Measurements from ENCODE around the gene CCDC88C.

The CCDC88C gene

GRCh38 chr14:91424813-91425530 is 7.4 kb upstream of the CCDC88C start:
- in situ Hi-C loops (cut with HindIII; ENCODE audit: low sequenced_read_pairs), result loop anchor here (5.0 kb wide), 1 partner anchor 78 kb away; no protein-coding TSS in a partner anchor
- no peak for DNase-seq (ENCODE audit: low read depth)
- TF ChIP-seq CTCF (IDR thresholded peaks at IDR 0.05; ENCODE audit: low read depth, low read length, missing control alignments), result no peak
- no peak overlapping the region for H3K4me3 ChIP-seq (ENCODE audit: low read depth, low read length)

GRCh38 chr14:91420686-91421085 is 3.1 kb upstream of the CCDC88C start:
- no peak for TF ChIP-seq CTCF (IDR thresholded peaks at IDR 0.05; ENCODE audit: low read depth, low read length, missing control alignments)
- in situ Hi-C loops (cut with HindIII; ENCODE audit: low sequenced_read_pairs), result loop anchor here (5.0 kb wide), 1 partner anchor 73 kb away; no protein-coding TSS in a partner anchor
- no peak overlapping the region for H3K4me3 ChIP-seq (ENCODE audit: low read depth, low read length)
- no peak for DNase-seq (ENCODE audit: low read depth)

- in situ Hi-C loops (cut with HindIII; ENCODE audit: low sequenced_read_pairs), result no loop called here
- no peak for DNase-seq (ENCODE audit: low read depth)
- no peak overlapping the region for H3K4me3 ChIP-seq (ENCODE audit: low read depth, low read length)
- no peak for TF ChIP-seq CTCF (IDR thresholded peaks at IDR 0.05; ENCODE audit: low read depth, low read length, missing control alignments)
These were observed 1.8 kb upstream of the CCDC88C start for GRCh38 chr14:91419451-91419850.

- no peak for DNase-seq (ENCODE audit: low read depth)
- no peak overlapping the region for H3K4me3 ChIP-seq (ENCODE audit: low read depth, low read length)
- in situ Hi-C loops (cut with HindIII; ENCODE audit: low sequenced_read_pairs), result no loop called here
- TF ChIP-seq CTCF (IDR thresholded peaks at IDR 0.05; ENCODE audit: low read depth, low read length, missing control alignments), result no peak
These were observed 1.4 kb upstream of the CCDC88C start for GRCh38 chr14:91419044-91419397.

GRCh38 chr14:91418387-91419043 is 895 bp upstream of the CCDC88C start:
- in situ Hi-C loops (cut with HindIII; ENCODE audit: low sequenced_read_pairs), result no loop called here
- DNase-seq (ENCODE audit: low read depth), result no peak
- peak overlapping the region; percentile 9 for H3K4me3 ChIP-seq (ENCODE audit: low read depth, low read length)
- TF ChIP-seq CTCF (IDR thresholded peaks at IDR 0.05; ENCODE audit: low read depth, low read length, missing control alignments), result peak; percentile 96

- H3K4me3 ChIP-seq (ENCODE audit: low read depth, low read length), result peak overlapping the region; percentile 9
These were observed 365 bp upstream of the CCDC88C start for GRCh38 chr14:91417983-91418386.

More at GRCh38 chr14:91417983-91418386, 365 bp upstream of the CCDC88C start:
- in situ Hi-C loops (cut with HindIII; ENCODE audit: low sequenced_read_pairs), result no loop called here
- DNase-seq (ENCODE audit: low read depth), result no peak
- TF ChIP-seq CTCF (IDR thresholded peaks at IDR 0.05; ENCODE audit: low read depth, low read length, missing control alignments), result no peak
